CD8-positive, alpha-beta memory T cell (primary cell): Measurements from ENCODE around the gene LCN1. TPM values are rescaled to one million over a fixed set of nuclear protein-coding genes. Genes with fewer than 3 reads are reported as not detected.

Source experiments
- polyA plus RNA-seq: library from polyadenylated mRNA; unstranded; fragments of 300-500 nt; fragmentation: Illumina TruSeq; gene quantifications from one replicate; pipeline ENCODE4 v1.2.3, GENCODE V29; 2021
- total RNA-seq, 2 experiments: library from RNA; stranded (reverse); gene quantifications; one replicate each; pipeline ENCODE4 v1.2.3, GENCODE V29; 2021

Gene LCN1
- total and polyA plus RNA-seq, 3 experiments from 2014 or later = not detected

Other genes starting within 250 kb of the LCN1 start
- under 1 TPM; 0.59 to 0.84 TPM for gene PPP1R26, start 41.7 kb upstream of the LCN1 start, total RNA-seq
- 0.47 TPM for gene PPP1R26, start 41.7 kb upstream of the LCN1 start, polyA plus RNA-seq
- 10 to 100 TPM; 66.7 to 71.0 TPM for gene MRPS2, start 20.8 kb upstream of the LCN1 start, total RNA-seq
- gene MRPS2, start 20.8 kb upstream of the LCN1 start, polyA plus RNA-seq = 50.9 TPM
- gene OBP2A, start 24.7 kb downstream of the LCN1 start, total RNA-seq = not detected
- not detected for gene OBP2A, start 24.7 kb downstream of the LCN1 start, polyA plus RNA-seq
- not detected for gene PAEP, start 40.3 kb downstream of the LCN1 start, total RNA-seq
- gene PAEP, start 40.3 kb downstream of the LCN1 start, polyA plus RNA-seq = not detected
- gene GLT6D1, start 118.1 kb downstream of the LCN1 start, total RNA-seq = not detected
- not detected for gene GLT6D1, start 118.1 kb downstream of the LCN1 start, polyA plus RNA-seq
- not detected for gene LCN9, start 141.9 kb downstream of the LCN1 start, total RNA-seq
- gene LCN9, start 141.9 kb downstream of the LCN1 start, polyA plus RNA-seq = not detected
- not detected for gene SOHLH1, start 178.0 kb downstream of the LCN1 start, total RNA-seq
- gene SOHLH1, start 178.0 kb downstream of the LCN1 start, polyA plus RNA-seq = not detected
- gene KCNT1, start 180.7 kb downstream of the LCN1 start, total RNA-seq = not detected
- 0.16 TPM for gene KCNT1, start 180.7 kb downstream of the LCN1 start, polyA plus RNA-seq